K562 (cell line): ENCODE measurements around the gene KTN1. TPM values are rescaled to one million over a fixed set of nuclear protein-coding genes. Genes with fewer than 3 reads are reported as not detected.

Experiments used
- ETV1 ChIP-seq: fragments of 450-650 bp; conservative IDR thresholded peaks from 2 replicates; pipeline ENCODE4 v1.6.1; 2016; ENCODE audit warnings: missing genetic modification characterization, control low read depth, low read depth, missing compliant biosample characterization
- GTF2E2 ChIP-seq: fragments of 200-800 bp; sonication (Bioruptor generic); IDR thresholded peaks from 2 replicates; pipeline ENCODE4 v1.6.1; 2016; ENCODE audit warnings: missing genetic modification characterization, missing compliant biosample characterization
- KDM4B ChIP-seq, 2 experiments: fragments of 450-650 bp in 1 of 2; sonication (generic) in 1 of 2; IDR thresholded peaks; 2 replicates each; pipeline ENCODE4 v1.6.1; 2016 to 2017; ENCODE audit warnings: borderline replicate concordance in 2 of 2, antibody characterized with exemption in 1 of 2, low read depth in 1 of 2, mild to moderate bottlenecking in 1 of 2
- ZNF551 ChIP-seq: fragments of 250-450 bp; sonication (Bioruptor Pico); IDR thresholded peaks from 2 replicates; pipeline ENCODE4 v1.5.0; 2021; ENCODE audit warnings: mild to moderate bottlenecking, moderate library complexity
- ZNF583 ChIP-seq: fragments of 250-450 bp; sonication (Bioruptor Pico); IDR thresholded peaks from 2 replicates; pipeline ENCODE4 v1.4.0; 2020
- polyA plus RNA-seq, 8 experiments: library from polyadenylated mRNA; depleted of rRNA in 4 of 8; stranded (reverse) in 5 of 8; unstranded in 3 of 8; fragments of >200 nt; fragmentation: Nextera tagmentation in 2 of 8; fragmentation: Illumina TruSeq in 1 of 8; extraction: Ambion mirVana in 2 of 8; extraction: Trizol in 1 of 8; gene quantifications; 2 replicates each; pipeline versions ENCODE4 v1.2.1 to v1.2.3, GENCODE V29; 2011 to 2014; ENCODE audit warnings: inconsistent platforms in 1 of 8, missing spikeins in 1 of 8
- total RNA-seq, 7 experiments: library from RNA; depleted of rRNA in 6 of 7; stranded (reverse); fragments of >200 nt in 6 of 7; fragmentation: Illumina TruSeq in 2 of 7; extraction: Trizol in 2 of 7; gene quantifications; 2 replicates each; pipeline versions ENCODE4 v1.2.1 to v1.2.3, GENCODE V29; 2011 to 2021; ENCODE audit warnings: low replicate concordance in 1 of 7
- TF ChIP-seq, protein P1 (sequence below), 2 experiments: fragments of 200-800 bp in 1 of 2; sonication (Bioruptor generic) in 1 of 2; sonication (generic) in 1 of 2; formaldehyde crosslinking in 1 of 2; IDR thresholded peaks in 1 of 2; conservative IDR thresholded peaks in 1 of 2; 2 replicates each; pipeline versions ENCODE4 v1.5.0 to v1.6.1; 2016 to 2020; ENCODE audit warnings: missing compliant biosample characterization in 1 of 2, missing genetic modification characterization in 1 of 2, missing genetic modification reagents in 1 of 2
- TF ChIP-seq, protein P2 (sequence below): fragments of 450-650 bp; formaldehyde crosslinking; IDR thresholded peaks from 2 replicates; pipeline ENCODE4 v1.4.0; 2020; ENCODE audit warnings: mild to moderate bottlenecking, moderate library complexity
- TF ChIP-seq, protein P3 (sequence below), 2 experiments: fragments of 450-650 bp; formaldehyde crosslinking in 1 of 2; IDR thresholded peaks; 2 replicates each; pipeline versions ENCODE4 v1.4.0 to v1.6.1; 2014 to 2020; ENCODE audit warnings: mild to moderate bottlenecking in 2 of 2, borderline replicate concordance in 1 of 2, low read depth in 1 of 2

KTN1 gene
- total and polyA plus RNA-seq, 9 of the 15 experiments (the other 6 are each of a cell fraction or from before 2014, with no cell fraction given) = 34.8 to 120 (median 63.6) TPM

DNA sequence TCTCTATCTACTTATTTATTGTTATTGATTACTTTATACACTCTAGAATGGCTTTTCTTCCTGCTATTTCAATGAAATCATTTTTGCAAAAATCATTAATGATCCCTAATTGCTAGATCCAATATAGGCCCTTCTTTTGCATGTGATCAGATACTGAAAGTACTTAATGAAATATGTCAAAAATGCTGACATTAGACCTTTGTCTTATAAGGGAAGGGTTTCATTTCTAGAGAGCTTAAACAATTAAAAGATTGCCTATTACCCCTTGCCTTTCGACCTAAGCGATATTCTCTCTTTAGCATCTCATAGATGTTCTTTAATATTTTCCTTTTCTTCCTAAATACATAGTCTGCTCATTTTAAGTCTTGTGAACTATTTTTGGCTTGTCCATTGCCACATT is 101.1 kb downstream of the KTN1 start (continued):
- TF ChIP-seq, protein P1, sequence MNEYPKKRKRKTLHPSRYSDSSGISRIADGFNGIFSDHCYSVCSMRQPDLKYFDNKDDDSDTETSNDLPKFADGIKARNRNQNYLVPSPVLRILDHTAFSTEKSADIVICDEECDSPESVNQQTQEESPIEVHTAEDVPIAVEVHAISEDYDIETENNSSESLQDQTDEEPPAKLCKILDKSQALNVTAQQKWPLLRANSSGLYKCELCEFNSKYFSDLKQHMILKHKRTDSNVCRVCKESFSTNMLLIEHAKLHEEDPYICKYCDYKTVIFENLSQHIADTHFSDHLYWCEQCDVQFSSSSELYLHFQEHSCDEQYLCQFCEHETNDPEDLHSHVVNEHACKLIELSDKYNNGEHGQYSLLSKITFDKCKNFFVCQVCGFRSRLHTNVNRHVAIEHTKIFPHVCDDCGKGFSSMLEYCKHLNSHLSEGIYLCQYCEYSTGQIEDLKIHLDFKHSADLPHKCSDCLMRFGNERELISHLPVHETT (CRISPR knock-in tag; conservative IDR thresholded peaks at IDR 0.05 in 1 of 2, IDR thresholded peaks at IDR 0.05 in 1 of 2) = no peak
- TF ChIP-seq ETV1 (tag) = no peak
- no peak for TF ChIP-seq ZNF551 (CRISPR knock-in tag)
- TF ChIP-seq ZNF583 = no peak
- no peak for TF ChIP-seq KDM4B (IDR thresholded peaks at IDR 0.05; ENCODE audit: borderline replicate concordance in 2 of 2, low read depth in 1 of 2)
- no peak for TF ChIP-seq GTF2E2 (tag)
- TF ChIP-seq, protein P2, sequence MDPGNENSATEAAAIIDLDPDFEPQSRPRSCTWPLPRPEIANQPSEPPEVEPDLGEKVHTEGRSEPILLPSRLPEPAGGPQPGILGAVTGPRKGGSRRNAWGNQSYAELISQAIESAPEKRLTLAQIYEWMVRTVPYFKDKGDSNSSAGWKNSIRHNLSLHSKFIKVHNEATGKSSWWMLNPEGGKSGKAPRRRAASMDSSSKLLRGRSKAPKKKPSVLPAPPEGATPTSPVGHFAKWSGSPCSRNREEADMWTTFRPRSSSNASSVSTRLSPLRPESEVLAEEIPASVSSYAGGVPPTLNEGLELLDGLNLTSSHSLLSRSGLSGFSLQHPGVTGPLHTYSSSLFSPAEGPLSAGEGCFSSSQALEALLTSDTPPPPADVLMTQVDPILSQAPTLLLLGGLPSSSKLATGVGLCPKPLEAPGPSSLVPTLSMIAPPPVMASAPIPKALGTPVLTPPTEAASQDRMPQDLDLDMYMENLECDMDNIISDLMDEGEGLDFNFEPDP (CRISPR knock-in tag) = no peak
- TF ChIP-seq, protein P3, sequence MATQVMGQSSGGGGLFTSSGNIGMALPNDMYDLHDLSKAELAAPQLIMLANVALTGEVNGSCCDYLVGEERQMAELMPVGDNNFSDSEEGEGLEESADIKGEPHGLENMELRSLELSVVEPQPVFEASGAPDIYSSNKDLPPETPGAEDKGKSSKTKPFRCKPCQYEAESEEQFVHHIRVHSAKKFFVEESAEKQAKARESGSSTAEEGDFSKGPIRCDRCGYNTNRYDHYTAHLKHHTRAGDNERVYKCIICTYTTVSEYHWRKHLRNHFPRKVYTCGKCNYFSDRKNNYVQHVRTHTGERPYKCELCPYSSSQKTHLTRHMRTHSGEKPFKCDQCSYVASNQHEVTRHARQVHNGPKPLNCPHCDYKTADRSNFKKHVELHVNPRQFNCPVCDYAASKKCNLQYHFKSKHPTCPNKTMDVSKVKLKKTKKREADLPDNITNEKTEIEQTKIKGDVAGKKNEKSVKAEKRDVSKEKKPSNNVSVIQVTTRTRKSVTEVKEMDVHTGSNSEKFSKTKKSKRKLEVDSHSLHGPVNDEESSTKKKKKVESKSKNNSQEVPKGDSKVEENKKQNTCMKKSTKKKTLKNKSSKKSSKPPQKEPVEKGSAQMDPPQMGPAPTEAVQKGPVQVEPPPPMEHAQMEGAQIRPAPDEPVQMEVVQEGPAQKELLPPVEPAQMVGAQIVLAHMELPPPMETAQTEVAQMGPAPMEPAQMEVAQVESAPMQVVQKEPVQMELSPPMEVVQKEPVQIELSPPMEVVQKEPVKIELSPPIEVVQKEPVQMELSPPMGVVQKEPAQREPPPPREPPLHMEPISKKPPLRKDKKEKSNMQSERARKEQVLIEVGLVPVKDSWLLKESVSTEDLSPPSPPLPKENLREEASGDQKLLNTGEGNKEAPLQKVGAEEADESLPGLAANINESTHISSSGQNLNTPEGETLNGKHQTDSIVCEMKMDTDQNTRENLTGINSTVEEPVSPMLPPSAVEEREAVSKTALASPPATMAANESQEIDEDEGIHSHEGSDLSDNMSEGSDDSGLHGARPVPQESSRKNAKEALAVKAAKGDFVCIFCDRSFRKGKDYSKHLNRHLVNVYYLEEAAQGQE (IDR thresholded peaks at IDR 0.05; ENCODE audit: borderline replicate concordance) = no peak
- TF ChIP-seq, protein P3 (CRISPR knock-in tag; IDR thresholded peaks at IDR 0.05; ENCODE audit: low read depth) = no peak
